ENCODE measurements around the gene CCR7.

Gene CCR7

GRCh38 chr17:40514013-40514875 lies 51.0 kb downstream of the CCR7 start:
- DNase-seq: no peak

- DNase-seq: no peak
Measured at GRCh38 chr17:40511667-40512220, 53.5 kb downstream of the CCR7 start.

GRCh38 chr17:40511136-40511535 lies 54.1 kb downstream of the CCR7 start:
- no peak for DNase-seq

- DNase-seq: no peak
Measured at GRCh38 chr17:40510328-40510648, 55.0 kb downstream of the CCR7 start.

- DNase-seq: no peak
Measured at GRCh38 chr17:40509626-40510327, 55.5 kb downstream of the CCR7 start.

GRCh38 chr17:40506786-40507185 lies 58.5 kb downstream of the CCR7 start:
- no peak for DNase-seq
